DMS 273 (cell line): ENCODE data around the gene CALML5.

Experiments
- DNase-seq: peaks from one replicate; lab custom pipeline; 2025; ENCODE audit not compliant: unreplicated experiment; lab: John Stamatoyannopoulos, UW

Gene CALML5

DNA sequence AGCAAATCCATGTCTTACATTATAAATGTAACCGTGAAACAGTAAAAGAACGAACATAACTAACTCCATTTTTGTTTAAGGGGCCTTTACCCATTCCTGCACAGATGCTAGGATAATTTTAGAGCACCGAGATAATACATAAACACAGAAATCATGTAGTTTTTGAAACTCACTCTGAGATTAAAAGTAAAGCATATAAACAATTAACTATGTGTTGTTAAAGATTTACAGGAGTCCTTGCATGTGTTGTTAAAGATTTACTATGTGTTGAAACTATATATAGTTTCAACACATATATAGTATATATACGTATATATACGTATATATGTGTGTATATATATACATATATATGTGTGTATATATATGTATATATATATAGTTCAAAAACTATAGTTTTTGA is 18.2 kb upstream of the CALML5 start:
- DNase-seq = no peak

DNA sequence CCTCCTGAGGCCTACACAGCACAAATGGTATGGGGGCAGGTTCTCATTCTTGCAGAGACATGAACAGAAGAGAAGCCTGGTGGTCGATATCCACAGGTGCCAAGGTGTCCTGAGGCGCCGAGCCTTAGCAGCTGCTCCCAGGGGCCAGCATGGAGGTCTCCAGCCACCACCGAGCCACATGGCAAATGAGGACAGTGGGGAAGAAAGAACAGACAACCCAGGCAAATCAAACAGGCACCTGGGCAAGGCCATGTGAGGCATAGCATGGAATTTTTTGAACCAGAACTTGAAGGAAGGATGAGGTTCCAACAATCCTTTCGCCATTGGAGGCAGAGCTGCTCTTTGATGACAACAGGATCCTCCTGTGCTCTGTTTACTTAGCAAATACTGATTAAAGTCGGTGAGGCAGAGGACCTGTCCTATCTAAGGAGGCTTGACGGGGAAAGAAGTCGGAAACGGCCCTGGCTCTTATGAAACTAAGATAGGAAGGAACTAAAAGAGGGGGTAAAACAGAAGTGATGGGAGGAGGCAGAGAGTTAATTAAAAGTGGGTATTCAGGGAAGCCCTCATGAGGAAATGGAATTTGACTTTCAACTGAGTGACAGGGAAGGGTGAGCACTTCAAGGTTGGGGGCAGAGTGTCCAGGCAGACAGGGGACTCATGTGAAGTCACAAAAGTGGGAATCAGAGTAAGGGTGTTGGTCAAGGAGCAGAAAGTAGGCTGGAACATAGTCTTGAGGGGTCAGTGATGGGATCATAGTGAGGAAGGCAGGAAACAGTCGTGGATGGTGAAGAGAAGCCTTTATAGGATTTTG is 16.8 kb upstream of the CALML5 start:
- DNase-seq = no peak

DNA sequence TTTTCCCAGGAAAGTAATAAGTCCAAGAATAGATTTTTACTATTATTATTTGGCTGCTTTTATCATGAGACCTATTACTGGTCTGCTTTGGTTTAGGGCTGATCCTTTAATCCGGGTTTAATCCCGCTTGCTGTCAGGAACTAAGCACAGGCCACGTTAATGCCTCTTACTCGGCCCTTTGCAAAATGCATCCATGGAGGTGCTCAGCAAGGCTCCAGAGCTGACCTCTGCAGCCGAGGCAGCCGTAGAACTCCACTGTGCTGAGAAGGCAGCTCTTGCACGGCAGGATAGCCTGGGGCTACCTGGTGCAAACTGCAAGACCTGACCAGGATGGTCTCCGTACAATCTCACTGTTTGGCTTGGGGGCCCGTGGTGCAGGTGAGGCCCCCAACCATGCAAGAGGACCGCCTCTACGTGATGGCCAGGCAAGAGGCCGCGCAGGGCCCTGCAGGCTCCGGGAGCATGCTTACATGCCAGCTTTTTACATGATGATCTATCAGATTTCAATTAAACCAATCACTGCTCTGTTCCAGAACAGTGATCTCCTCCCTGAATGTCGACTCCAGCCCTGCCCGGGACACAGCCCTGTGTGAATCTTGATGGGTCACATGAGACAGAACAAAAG is 15.0 kb upstream of the CALML5 start:
- no peak for DNase-seq

DNA sequence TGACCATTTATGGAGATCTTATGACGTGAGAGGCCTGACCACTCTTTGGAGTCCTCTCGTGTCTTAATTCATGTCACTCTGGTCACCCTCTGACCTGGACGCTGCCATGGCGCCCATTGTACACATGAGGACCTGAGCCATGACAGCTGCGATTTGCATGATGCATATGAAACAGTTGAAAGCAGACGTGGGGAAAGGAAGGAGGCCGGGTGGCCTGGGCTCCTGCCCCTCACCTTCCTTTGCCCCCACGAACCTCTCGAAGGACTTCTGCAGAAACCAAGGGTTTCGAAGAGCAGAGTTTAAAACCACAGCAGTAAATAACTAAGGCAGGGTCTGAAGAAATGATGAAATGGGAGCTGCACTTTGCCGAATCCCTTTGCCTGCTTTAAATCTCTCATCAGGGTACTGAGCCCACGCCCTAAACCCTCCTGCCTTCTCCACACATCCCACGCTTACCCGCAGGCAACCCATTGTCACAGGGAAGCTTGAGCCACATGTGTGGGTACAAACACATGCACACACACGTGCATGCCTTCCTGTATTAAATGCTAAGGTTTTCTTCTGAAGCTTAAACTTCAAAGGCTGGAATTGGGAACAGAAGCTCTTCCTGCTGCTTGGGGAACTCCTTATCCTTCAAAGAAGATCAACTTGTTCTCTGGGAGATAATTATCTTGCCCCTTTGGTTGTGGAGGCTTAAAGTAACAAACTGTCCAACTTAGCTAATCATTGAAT is 13.7 kb upstream of the CALML5 start:
- DNase-seq = no peak

DNA sequence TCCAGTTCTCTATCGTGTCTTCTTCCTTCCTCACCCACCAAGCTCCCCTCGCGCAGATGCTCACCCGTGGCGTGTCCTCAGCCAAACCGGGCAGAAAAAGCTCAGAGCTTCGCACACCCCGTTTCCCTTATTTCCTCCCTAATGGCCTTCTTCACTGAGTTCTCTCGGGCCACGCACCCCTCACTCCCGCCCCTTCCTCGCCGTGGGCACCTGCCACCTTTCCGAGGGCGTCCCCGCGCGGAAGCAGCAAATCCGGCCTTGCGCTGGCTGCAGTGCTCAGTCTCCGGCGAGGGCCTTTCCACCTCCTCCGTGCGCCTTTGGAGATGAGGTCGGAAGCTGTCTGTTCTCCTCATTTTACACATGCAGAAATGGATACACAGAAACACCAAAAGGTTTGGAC is 13.0 kb upstream of the CALML5 start:
- no peak for DNase-seq

DNA sequence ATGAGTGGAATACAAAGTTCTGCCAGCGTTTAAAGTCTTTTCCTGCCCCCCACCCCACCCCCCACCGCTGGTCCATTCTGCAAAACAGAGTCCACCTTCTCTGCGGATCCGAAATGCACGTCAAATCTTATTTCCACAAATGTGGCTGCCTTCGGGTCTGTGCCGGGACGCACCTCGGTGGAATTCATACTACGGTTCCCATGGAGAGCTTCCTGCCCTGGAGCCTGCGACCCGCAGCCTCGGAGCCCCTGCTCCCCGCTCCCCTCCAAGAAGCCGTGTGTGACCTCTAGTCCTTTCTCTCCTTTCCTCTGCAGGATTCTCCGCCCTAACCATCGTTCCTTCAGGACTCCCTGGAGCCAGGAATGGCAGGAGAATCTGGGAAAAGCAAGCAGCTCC is 12.5 kb upstream of the CALML5 start:
- no peak for DNase-seq

DNA sequence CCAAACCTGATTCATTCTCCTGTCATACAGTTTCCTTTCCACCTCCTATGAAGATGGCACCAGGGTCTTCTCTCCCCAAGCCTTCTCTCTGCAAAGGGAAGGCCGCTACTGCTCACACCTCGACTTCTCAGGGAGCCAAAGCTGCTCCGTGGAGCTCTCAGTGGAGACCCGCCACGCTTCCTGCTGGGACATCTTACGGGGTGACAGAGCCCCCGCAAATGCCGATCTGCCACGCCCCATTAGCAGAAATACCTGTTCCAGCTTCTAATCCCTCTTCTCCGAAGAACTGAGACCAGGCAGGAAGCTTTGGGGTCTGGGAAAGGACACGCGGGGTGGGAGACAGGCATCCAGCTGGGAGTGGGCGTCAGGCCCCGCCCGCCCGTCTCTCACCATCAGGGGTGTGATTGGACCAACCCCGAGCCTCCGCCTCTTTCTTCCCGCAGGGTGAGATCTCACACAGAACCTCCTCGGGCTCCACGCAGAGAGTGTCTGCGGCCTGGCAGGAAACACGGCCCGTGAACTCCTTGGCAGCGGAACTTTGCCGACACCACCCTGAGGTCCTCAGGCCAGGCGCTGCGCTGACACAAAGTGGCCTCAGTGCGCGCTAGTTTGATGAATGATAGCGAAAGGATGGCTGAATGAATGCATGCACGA is 12.0 kb upstream of the CALML5 start:
- DNase-seq = no peak

DNA sequence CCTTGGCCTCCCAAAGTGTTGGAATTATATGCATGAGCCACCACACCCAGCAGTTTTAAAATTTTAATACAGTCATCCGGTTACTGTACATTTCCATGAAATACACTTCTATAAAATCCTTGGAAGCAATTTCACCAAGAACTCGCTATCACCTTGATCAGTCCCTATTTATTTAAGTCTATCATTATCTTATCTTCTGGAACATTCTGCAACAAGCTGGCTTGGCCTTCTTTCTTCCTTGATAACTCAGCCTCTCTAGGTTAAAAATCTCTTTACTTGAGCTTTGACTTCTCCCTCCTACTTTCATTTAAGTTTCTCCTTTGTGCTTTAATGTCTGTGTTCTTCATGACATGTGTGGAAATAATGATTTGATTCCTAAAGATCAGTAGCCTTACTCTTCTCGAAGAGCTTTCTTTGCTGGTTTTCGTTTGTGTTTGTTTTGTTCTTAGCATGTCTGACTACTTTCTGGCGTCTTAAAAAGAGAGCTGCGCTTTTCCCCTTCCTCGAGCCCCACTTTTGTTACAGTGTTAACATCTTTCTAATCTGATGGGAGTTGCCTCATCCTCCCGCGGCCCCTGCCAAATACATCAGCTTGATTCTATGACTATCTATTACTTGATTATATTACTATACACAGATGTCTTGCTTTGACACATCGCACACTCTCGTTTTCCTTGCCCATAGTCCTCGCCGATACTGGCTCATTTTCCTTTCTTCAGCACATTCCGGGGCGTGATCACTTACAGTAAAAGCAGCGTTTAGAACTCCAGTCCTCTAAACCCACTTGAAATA is 11.1 kb upstream of the CALML5 start:
- DNase-seq = no peak

DNA sequence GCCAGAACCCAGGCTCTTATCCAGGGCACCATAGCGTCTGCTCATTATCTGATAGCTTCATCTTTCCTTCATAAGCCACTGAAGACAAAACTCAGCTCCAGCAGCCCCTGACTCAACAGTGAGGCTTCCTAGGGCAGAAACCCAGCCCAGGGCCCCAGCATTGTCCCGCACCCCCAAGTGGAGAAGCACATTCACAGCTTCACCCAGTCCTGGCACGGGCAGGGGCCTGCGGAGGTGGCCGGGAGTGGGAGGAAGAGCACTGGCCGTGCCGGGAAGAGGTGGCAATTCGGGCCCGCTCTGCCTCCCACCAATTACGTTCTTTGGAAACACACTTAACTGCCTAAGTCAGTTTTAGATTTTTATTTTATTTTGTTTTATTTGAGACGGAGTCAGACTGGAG is 10.3 kb upstream of the CALML5 start:
- no peak for DNase-seq

DNA sequence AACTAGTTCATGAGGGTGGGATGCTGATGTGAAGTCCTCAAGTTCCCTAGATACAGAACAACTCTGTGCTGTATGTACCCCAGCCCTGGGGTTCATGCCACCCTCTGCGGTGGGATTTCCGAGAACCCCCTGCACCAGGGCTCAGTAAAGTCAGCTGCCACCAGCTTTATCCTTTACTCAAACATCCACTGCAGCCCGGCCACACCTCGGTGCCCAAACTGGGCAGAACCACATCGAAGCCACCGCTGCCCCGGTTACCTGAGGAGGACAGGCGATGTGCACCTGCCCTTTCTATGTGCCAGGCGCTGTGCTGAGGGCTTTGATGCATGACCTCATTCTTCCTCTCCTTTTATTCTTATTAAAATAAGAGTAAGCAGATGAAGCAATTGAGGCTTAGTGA is 9.9 kb upstream of the CALML5 start:
- no peak for DNase-seq

DNA sequence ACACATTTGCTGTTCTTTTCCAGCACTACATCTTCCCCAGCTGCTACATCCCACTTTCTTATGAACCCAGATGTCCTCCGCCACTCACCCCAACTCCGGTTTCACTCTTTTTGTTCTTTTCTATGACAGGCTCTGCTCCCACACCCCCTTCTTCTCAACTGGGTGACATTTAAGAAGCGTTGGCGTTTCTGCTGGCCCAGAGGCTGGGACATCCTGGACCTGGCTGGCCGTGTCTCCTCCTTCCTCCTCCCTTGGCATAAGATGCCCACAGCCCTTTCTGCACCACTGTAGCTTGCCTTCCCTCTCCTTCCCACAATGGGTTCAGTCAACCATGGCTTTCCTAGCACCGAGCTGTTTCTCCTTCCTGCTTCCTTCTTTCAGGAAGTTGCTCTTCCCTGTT is 9.4 kb upstream of the CALML5 start:
- DNase-seq = no peak

DNA sequence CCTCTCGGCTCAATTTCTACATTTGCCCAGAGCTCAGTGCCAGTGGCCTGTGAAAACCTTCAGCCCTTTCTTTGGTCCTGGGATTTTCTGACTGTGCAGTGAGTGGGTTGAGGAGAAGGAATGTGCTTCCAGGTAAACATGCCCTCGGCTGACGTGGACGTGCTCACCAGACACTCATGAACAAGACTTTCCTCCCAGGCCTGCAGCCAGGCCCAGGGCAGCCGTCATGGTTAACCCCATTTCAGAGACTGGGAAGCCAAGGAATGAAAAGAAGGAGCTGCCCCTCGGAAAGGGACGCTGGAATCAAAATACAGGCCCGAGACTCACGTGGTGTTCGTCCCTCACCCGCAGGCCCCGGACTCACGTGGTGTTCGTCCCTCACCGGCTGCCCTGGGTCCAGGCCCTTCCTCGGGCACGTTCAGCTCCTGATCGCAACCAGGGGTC is 8.8 kb upstream of the CALML5 start:
- no peak for DNase-seq

DNA sequence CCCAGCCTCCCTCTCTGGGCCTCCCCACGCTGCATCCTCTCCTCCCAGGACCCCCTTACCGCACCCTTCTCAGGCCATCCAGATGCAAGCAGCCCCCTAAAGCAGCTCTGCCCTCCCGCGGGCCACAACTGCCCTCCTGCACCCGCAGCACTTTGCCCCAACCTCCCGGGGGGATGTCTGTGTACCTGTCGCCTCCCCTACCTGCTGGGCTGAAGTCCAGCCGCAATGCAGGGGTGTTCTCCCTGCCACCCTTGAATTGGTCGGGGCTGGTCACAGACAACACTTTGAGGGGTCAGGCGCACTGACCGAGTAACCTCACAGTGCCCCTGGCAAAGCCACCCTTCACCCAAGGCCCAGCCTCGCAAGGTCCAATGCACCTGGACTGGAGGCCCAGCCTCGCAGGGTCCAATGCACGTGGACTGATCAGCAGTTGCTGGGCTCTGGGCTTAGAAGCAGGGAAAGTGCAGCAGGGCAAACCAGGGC is 8.3 kb upstream of the CALML5 start:
- DNase-seq = no peak

DNA sequence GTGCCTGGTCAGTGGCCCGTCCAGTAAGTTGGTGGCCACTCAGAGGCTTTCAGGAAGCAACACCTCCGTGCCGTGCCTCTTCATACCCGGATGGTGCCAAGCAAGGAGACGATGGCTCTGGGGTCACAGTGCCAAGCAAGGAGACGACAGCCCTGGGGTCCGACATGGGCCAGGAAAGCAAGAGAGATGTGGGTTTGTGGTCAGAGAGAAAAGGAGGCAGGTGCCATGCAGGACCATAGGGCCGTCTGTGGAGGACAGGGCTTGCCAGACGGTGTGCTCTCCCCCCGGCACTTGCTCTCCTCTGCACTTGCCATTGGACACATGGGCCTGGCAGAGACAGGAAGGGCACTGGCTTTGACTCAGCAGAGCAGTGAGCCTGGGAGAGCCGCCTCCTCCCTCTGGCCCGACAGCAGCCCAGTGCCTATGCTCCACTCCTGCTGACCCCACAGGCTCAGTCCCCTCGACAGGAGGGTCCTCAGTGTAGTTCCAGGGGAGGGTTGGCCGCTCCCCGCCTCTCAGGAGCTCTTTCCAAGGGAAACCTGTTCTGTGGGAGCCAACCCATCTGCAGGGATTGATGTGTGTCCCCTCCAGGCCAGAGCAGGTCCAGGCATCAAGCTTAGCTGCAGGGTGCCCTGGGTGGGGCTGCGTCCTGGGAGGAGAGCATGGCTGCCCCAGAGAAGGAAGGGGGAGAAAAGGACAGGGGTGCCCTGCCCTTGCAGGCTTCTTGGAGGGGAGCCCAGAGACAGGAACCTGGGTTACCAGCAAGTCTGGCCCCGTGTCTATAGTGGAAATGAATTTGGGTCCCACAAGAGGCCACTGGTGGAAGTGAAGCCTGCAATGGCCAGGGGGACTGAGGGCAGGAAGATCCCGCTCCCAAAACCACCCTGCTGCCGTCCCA is 7.6 kb upstream of the CALML5 start:
- no peak for DNase-seq

DNA sequence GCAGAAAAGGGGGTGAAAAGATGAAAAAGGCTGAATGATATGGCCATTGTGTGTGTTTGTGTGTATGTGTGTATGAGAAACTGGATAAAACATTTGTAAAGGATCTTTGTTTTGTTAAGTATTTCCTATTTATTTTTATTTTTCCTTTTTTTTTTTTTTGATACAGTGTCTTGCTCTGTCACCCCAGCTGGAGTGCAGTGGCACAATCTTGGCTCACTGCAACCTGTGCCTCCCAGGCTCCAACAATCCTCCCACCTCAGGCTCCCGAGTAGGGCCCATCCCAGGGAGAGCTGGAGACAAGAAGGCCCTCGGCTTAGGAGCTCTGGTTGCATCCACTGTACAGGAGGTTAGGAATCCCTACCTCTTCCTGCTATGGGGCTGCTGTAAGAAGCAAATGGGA is 6.9 kb upstream of the CALML5 start:
- no peak for DNase-seq

DNA sequence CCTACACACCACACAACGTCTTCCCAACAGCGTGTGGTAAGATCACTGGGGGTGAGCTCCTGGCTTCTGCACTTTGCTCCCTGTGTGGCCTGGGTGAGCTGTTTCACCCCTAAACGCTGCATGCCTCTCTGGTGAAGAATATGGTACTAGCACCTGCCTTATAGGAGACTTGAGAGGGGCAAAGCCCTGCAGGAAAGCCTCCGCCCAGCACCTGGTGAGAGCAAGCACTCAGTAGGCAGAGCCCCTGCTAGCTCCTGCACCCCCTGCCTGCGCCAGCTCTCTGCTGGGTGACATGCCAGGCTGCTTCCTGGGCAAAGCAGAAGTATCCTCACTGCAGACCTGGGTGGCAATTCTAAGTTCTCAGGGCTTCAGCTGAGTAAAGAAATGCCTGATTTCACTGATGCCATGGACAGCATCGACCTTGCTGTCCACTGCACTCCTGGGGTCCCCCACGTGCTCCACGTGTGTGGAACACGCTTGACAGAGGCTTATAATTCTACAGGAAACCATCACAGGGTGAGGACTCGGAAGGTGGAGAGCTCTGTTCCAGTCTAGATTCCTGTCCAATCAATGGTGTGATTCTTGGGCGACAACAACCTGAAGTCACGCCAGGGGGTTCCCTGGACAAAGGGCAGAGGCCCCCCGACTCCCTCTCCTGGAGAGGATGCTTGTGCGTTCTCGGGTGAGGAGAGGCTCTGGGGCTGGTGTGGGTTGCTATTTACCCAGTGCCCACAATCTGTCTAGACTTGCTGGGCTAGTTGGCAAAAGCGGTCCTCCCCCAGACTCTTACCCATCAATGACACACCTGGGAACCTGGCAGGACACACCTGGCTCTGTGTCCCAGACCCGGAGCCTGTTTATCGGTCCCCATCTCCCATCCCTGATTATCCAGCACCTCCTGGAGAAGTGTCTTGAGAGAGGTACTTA is 5.0 kb upstream of the CALML5 start:
- no peak for DNase-seq

DNA sequence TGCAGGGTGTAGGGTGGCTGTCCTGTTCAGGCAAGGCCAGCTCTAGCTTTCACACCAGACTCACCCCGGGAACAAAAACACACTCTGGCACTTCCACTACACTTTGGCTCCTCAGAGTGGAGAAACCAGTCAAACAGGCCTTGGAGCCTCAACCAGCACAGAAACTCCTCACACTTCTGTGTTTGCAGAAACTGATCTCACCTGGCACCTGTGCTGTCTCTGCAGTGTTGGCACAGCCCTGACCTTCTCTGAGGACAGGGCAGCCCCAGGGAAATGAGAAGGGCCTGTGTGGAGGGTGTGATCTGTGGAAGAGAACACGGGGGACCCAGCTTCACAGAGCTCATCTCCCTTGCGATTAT is 4.1 kb upstream of the CALML5 start:
- DNase-seq = no peak

DNA sequence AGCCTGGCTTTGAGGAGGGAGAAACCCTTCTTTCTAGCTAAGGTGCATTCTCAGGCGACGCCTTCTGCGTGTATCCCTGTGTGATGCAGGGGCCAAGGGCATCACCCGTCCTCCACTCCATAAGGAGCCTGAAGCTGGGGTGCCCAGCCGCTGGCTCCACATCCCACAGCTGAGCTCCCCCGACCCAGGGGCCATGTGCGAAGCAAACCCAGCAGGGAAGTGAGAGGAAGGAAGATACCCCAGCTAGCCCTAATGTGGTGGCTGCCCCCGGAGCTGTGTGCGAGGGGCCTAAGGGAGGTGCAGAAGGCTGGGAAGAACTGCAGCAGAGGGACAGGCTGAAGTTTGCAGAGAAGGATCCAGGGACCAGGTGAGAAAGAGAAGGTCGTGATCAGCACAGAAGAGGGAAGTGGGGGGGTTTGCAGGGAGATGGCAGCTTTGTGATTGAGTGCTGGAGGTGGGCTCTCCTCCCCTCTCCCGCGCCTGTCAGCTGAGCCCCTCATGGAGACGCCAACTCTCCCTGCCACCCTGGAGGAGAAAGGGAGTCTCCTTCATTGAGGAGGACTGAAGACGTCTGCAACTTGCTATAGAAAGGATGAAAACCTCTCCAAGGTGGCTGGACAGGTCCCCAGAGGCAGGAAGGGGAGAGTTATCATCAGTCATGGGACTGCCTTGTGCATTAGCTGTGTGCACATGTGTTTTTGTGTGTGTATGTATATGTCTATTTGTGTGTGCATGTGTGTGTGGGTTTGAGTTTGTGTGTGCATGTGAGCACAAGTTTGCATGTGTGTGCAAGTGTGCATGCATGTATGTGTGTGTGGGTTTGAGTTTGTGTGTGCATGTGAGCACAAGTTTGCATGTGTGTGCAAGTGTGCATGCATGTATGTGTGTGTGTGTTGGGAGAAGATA is 3.5 kb upstream of the CALML5 start:
- no peak for DNase-seq
